T-helper 9 cell (primary cell): Measurements from ENCODE around the gene ERO1B.

Experiments used
- DNase-seq: peaks from one replicate; pipeline ENCODE4 v3.0.0-alpha.2; 2020

ERO1B gene

GRCh38 chr1:236292425-236292824 is 10.7 kb upstream of the ERO1B start:
- no peak for DNase-seq

- no peak for DNase-seq
Observed at GRCh38 chr1:236289492-236290131, 7.9 kb upstream of the ERO1B start.

- no peak for DNase-seq
Observed at GRCh38 chr1:236288620-236288976, 6.8 kb upstream of the ERO1B start.

- no peak for DNase-seq
Observed at GRCh38 chr1:236287757-236288619, 6.2 kb upstream of the ERO1B start.

GRCh38 chr1:236287356-236287755 is 5.6 kb upstream of the ERO1B start:
- DNase-seq: no peak

GRCh38 chr1:236284291-236284721 is 2.5 kb upstream of the ERO1B start:
- DNase-seq: no peak

- DNase-seq: no peak
Observed at GRCh38 chr1:236282719-236283118, 961 bp upstream of the ERO1B start.

GRCh38 chr1:236282425-236282716 is 613 bp upstream of the ERO1B start:
- DNase-seq: no peak

GRCh38 chr1:236281198-236281653 is 532 bp downstream of the ERO1B start:
- DNase-seq: peak; percentile 13

GRCh38 chr1:236280438-236281197 is 1.1 kb downstream of the ERO1B start:
- peak; percentile 16 for DNase-seq

- no peak for DNase-seq
Observed at GRCh38 chr1:236275586-236275985, 6.2 kb downstream of the ERO1B start.

- DNase-seq: no peak
Observed at GRCh38 chr1:236275061-236275460, 6.7 kb downstream of the ERO1B start.

- no peak for DNase-seq
Observed at GRCh38 chr1:236273358-236273757, 8.4 kb downstream of the ERO1B start.

GRCh38 chr1:236269439-236269838 is 12.3 kb downstream of the ERO1B start:
- DNase-seq: no peak

GRCh38 chr1:236261898-236262297 is 19.9 kb downstream of the ERO1B start:
- DNase-seq: no peak

- no peak for DNase-seq
Observed at GRCh38 chr1:236261033-236261432, 20.7 kb downstream of the ERO1B start.

GRCh38 chr1:236259043-236259442 is 22.7 kb downstream of the ERO1B start:
- DNase-seq: no peak

GRCh38 chr1:236258114-236258622 is 23.6 kb downstream of the ERO1B start:
- no peak for DNase-seq

- DNase-seq: no peak
Observed at GRCh38 chr1:236257216-236257615, 24.5 kb downstream of the ERO1B start.

GRCh38 chr1:236253918-236254637 is 27.7 kb downstream of the ERO1B start:
- no peak for DNase-seq

- DNase-seq: no peak
Observed at GRCh38 chr1:236253119-236253518, 28.6 kb downstream of the ERO1B start.

- DNase-seq: no peak
Observed at GRCh38 chr1:236251587-236251986, 30.2 kb downstream of the ERO1B start.

GRCh38 chr1:236247286-236247685 is 34.5 kb downstream of the ERO1B start:
- no peak for DNase-seq
